HFFc6 (cell line): ENCODE results near the gene HERC3. TPM values are rescaled to one million over a fixed set of nuclear protein-coding genes. Genes with fewer than 3 reads are reported as not detected.
A peak's percentile ranks its signal among the peaks of the same experiment; 100 is the strongest.

Source experiments
- DNase-seq: peaks from one replicate; pipeline ENCODE4 v3.0.0-alpha.2; 2018
- H3K27ac Mint-ChIP-seq: 2 replicates; pipeline ENCODE4 v1.8.0; 2020; ENCODE audit warnings: mild to moderate bottlenecking, mixed read lengths
- H3K27me3 Mint-ChIP-seq: 2 replicates; pipeline ENCODE4 v1.8.0; 2021; ENCODE audit warnings: mild to moderate bottlenecking, moderate library complexity, mixed read lengths; ENCODE audit not compliant: insufficient read depth
- H3K36me3 Mint-ChIP-seq: 2 replicates; pipeline ENCODE4 v1.8.0; 2021; ENCODE audit warnings: low read depth, mixed read lengths
- H3K4me1 Mint-ChIP-seq: 2 replicates; pipeline ENCODE4 v1.8.0; 2020; ENCODE audit warnings: low read depth, mixed read lengths
- H3K4me3 Mint-ChIP-seq: 2 replicates; pipeline ENCODE4 v1.8.0; 2020; ENCODE audit warnings: mild to moderate bottlenecking, moderate library complexity, mixed read lengths
- H3K9me3 Mint-ChIP-seq: 2 replicates; pipeline ENCODE4 v1.8.0; 2020; ENCODE audit warnings: mild to moderate bottlenecking, mixed read lengths
- CTCF ChIP-seq: fragments of 200-600 bp; sonication (generic); IDR thresholded peaks from 2 replicates; pipeline ENCODE4 v1.5.0; 2021; ENCODE audit warnings: antibody characterized with exemption, mild to moderate bottlenecking
- total RNA-seq, 6 experiments: library from RNA; stranded (reverse); fragmentation: NEBNext Ultra II Directional; extraction: Animal tissue kit (Norgen Biotek cat#: 25700); gene quantifications; 2 replicates in 1 of 6; 3 replicates in 5 of 6; pipeline ENCODE4 v1.2.3, GENCODE V29; 2021

Gene HERC3
- total RNA-seq, 6 experiments from 2014 or later, result 16.5 to 32.2 (median 26.6) TPM

GRCh38 chr4:88629826-88630225 is 37.5 kb downstream of the HERC3 start:
- H3K27me3 Mint-ChIP-seq, result no peaks in the 10 kb centered on the region
- peak overlapping the region; percentile 86 for H3K27ac Mint-ChIP-seq
- DNase-seq, result no peak
- no peak overlapping the region for H3K4me3 Mint-ChIP-seq
- peaks cover 18% of the 10 kb centered on the region for H3K36me3 Mint-ChIP-seq
- H3K4me1 Mint-ChIP-seq, result peaks cover 53% of the 10 kb centered on the region
- TF ChIP-seq CTCF, result no peak
- peaks cover 4% of the 10 kb centered on the region; the same call in 1 of the 2 replicates for H3K9me3 Mint-ChIP-seq

- Mint-ChIP-seq H3K9me3 (peaks cover 4% of the 10 kb centered on the region; the same call in 1 of the 2 replicates), H3K27ac (peak overlapping the region; percentile 86), H3K4me1 (peaks cover 53% of the 10 kb centered on the region), H3K4me3 (peak overlapping the region; percentile 10; the same call in 1 of the 2 replicates), H3K36me3 (peaks cover 16% of the 10 kb centered on the region), H3K27me3 (no peaks in the 10 kb centered on the region)
- no peak for TF ChIP-seq CTCF
- peak; percentile 66 for DNase-seq
Observed at GRCh38 chr4:88630756-88631155, 38.5 kb downstream of the HERC3 start.

GRCh38 chr4:88643932-88644331 is 51.7 kb downstream of the HERC3 start:
- 0 out of 2 replicates have a peak, but pooled peaks cover 4% of the 10 kb centered on the region for H3K9me3 Mint-ChIP-seq
- DNase-seq, result no peak
- H3K4me3 Mint-ChIP-seq, result no peak overlapping the region
- H3K27ac Mint-ChIP-seq, result no peak overlapping the region
- peaks cover 1% of the 10 kb centered on the region; the same call in 1 of the 2 replicates for H3K27me3 Mint-ChIP-seq
- no peak for TF ChIP-seq CTCF
- H3K4me1 Mint-ChIP-seq, result peaks cover 15% of the 10 kb centered on the region
- H3K36me3 Mint-ChIP-seq, result peaks cover 6% of the 10 kb centered on the region; the same call in 1 of the 2 replicates

GRCh38 chr4:88645994-88646393 is 53.7 kb downstream of the HERC3 start:
- Mint-ChIP-seq H3K27ac (no peak overlapping the region), H3K4me1 (peaks cover 12% of the 10 kb centered on the region), H3K27me3 (no peaks in the 10 kb centered on the region; the same call in 1 of the 2 replicates), H3K4me3 (no peak overlapping the region), H3K9me3 (0 out of 2 replicates have a peak, but pooled peaks cover 4% of the 10 kb centered on the region), H3K36me3 (peaks cover 6% of the 10 kb centered on the region; the same call in 1 of the 2 replicates)
- no peak for DNase-seq
- no peak for TF ChIP-seq CTCF

- peaks cover 6% of the 10 kb centered on the region; the same call in 1 of the 2 replicates for H3K36me3 Mint-ChIP-seq
- H3K9me3 Mint-ChIP-seq, result 0 out of 2 replicates have a peak, but pooled peaks cover 4% of the 10 kb centered on the region
- TF ChIP-seq CTCF, result no peak
- H3K4me3 Mint-ChIP-seq, result no peak overlapping the region
- H3K4me1 Mint-ChIP-seq, result peaks cover 7% of the 10 kb centered on the region; the same call in 1 of the 2 replicates
- H3K27ac Mint-ChIP-seq, result no peak overlapping the region
- H3K27me3 Mint-ChIP-seq, result no peaks in the 10 kb centered on the region; the same call in 1 of the 2 replicates
- DNase-seq, result no peak
Observed at GRCh38 chr4:88646528-88647280, 54.4 kb downstream of the HERC3 start.
